GM19193 (cell line): ENCODE data around the gene EXOC6B.

Source experiments
- POLR2A ChIP-seq: IDR thresholded peaks from 4 replicates; pipeline ENCODE4 v1.6.1; 2011; ENCODE audit not compliant: insufficient read depth, insufficient read length; ENCODE audit errors: extremely low read depth

The EXOC6B gene

DNA sequence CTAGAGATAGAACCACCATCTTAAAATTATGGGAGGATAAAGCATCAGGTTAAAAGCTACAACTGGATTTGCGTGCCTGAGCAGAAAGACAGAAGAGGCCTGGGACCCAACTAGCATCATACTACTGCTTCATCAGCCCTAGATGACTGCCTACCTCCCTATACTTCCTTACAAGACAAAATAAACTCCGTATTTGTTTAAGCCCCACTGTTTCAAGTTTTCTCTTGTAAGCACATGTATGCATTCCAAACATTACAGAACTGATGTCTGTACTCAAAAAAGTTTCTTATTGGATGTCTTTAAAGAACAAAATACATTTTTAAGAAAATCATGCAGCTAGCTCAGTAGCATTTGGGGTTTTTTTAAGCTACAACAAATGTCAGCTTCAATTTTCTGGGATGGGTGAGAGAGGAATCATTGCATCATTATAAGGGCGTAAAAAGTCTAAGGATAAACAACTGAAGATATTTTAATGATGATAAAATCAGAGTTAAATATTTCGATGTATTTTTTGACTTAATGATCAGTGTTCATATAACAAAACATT, 213.1 kb downstream of the EXOC6B start:
- no peak for TF ChIP-seq POLR2A

DNA sequence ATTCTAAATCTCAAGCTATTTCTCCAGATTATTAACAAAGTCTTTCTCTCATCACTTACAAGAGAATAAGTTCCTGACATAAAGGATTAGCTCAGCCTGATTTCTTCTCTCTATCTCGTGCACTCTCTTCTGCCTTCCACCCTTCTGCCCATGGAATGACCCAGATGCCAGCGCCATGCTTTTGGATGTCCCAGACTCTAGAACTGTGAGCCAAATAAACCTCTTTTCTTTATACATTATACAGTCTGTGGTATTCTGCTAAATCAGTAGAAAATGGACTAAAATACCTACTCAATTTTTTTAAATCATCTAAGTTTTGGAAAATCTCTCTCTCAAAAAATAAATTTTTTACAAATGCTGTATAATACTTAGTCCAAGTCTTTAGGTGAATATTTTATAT, 218.6 kb downstream of the EXOC6B start:
- TF ChIP-seq POLR2A: no peak

DNA sequence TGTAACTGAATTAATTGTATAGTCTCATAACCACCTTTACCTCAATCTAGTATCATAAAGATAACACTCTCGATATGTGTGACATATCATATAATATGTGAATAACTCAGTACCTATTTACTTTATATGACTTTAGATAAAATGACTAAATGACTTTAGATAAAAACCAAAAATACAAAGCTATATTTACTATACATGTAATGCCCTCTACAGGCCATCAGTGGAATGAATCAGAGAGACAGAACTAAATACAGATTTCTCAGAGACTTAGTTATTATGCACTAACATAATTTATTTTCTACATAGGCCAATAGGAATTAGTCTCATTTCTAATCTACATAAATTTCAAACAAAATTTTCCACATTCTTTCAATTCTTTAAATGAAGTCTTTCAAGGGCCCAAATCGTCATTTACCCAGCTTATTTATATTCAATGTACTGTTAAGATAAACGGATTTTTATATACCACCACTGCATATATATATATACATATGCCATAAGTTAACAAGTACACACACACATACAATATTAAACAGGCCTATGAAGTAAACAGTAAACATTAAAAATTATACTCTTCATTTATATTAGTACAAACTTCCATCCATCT, 219.9 kb downstream of the EXOC6B start:
- TF ChIP-seq POLR2A: no peak

DNA sequence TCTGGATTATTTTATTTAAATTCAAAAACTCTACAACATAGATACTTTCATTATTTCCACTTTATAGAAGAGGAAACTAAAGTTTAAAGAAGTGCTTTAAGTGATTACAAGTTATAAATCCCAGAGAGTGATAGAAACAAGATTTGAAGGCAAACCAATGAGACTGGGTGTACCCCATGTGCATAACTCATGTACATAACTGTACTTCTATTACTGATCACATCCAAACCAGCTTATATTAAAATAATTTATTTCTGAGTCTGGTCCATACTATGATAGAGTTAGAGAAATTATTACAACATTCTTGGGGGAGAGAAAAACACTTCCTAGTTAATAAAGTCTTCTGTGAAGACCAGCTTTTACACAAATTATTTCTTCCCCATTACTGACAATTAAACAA, 221.4 kb downstream of the EXOC6B start:
- no peak for TF ChIP-seq POLR2A

DNA sequence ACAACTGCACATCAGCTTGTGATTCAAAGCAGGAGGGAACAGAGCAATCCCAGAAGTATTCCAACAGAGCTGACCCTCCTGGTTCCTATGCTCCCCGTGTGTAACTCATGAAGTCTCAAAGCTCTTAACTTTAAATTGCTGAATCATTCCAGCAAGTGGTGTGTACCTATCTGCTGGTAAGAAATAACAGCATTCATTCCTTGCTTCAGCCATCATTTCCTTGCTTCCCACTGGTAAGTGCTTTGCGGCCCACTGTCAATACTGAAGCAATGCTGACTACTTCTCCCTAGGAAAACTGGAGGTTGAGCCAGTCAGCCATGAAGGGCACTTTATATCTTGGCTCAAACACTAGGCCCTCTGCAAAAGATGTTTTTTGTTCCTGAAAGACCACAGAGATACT, 222.4 kb downstream of the EXOC6B start:
- TF ChIP-seq POLR2A: no peak

DNA sequence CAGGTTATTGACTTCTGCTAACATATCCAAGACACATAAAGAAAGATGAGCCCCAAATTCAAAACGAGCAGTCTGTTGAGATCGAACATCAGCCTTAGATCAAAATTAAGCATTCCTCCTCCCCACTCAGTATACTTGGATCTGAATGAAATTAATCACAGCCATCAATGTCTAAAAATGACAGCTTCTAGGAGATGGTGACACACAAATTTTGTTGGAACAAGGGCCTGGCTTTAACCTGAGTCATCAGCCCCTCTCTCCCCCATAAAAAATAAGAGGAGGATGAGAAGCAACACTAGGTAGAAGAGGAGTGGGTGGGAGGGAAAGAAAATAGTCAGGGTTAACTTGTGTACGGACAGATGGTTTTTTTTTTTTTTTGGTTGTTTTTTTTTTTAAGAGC, 223.1 kb downstream of the EXOC6B start:
- TF ChIP-seq POLR2A: no peak

DNA sequence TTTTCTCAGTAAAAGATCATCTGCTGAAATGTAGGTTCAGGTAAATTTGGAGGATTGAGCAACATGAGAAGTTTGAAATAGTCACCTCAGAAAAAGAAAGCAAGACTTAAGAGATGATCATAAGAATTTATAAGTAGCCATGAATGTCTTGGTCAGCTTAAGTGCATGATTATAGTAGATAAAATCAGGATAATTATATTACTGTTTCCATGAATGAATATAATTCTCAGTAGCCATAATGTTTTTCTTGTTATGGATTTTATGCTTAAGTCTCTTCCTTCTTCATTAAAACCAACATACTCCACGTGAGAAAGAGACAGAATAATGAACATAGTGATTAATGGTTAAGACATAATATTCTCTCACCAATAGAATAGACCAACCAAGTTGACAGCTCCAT, 223.7 kb downstream of the EXOC6B start:
- TF ChIP-seq POLR2A: no peak

DNA sequence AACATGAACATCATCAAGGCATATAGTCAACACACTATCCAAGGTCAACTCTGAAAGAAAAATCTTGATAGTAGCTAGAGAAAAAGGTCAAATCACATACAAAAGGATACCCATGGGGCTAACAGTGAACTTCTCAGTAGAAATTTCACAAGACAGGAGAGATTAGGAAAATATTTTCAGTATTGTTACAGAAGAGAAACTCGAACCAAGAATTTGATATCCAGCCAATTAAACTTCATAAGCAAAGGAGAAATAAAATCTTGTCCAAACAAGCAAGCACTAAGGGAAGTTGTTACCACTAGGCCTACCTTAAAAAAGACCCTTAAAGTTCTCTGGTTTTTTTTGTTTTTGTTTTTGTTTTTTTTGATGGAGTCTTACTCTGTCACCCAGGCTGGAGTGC, 242.5 kb downstream of the EXOC6B start:
- TF ChIP-seq POLR2A: no peak

DNA sequence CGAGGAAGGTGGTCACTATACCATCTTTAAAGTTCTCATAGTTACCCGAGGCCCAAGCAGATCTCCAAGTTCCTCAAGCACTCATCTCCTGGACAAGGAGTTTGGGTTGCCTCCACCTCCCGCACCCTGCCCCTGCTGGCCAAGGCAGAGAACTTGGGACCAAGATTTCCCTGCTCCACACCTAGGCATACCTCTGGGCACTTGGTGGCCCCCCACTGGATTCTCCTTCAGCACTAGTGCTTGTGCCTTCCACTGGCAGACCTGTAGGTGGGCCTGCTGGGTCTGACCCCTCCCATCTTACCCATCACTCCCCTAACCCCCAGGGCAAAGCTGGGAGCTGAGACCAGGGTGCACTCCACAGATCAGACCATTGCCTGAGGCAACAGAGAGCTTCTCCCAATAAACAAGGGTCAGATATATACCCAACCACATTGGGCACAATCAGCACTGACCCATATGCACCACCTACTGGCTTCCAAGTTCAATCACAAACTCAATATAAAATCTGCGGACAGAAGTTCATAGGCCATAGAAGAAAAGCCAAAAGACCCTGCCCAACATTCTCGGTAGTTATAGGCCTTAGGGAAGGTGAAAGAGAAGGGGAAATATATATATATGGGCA, 244.2 kb downstream of the EXOC6B start:
- TF ChIP-seq POLR2A: no peak

DNA sequence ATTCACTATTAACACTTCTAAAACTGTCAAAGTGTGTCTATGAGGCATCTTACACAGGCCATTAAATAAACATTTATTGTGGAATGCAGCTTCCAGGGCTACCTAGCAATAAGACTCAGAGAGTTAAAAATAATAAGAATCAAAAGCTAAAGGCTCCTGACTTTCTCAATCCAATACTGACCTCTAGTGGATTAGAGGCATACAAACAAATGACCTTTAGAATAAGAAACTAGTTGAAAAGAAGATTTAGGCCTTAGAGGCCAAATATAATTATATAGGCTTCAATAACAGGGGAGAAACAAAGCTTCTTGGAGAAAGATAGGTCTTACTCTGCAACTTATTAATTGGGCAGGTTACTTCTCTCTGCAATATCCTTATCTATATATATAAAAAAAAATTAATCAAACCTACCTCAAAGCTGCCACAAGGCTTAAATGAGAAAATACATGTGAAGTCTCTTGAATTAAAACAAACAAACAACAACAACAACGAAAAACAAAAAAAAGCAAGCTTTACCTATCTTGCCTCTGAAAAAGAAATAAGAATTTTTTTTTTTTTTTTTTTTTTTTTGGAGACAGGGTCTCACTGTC, 246.1 kb downstream of the EXOC6B start:
- no peak for TF ChIP-seq POLR2A

DNA sequence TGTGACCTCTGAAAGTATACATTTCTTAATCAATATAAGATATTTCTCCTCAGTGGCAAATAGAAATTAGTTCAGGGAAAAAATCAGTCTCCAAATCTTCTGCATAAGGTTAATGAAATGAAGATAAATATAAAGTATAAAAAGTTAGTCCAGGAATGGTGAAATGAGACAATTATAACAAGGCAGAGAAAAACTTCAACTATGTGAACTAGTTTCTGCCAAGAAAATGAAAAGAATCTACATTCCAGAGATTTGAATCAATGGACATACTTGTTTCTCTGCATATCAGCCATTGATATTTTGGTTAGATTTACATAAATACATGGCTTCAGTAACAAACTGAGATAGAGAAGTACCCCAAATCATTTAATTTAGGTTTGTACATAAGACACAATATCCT, 249.0 kb downstream of the EXOC6B start:
- TF ChIP-seq POLR2A: no peak

DNA sequence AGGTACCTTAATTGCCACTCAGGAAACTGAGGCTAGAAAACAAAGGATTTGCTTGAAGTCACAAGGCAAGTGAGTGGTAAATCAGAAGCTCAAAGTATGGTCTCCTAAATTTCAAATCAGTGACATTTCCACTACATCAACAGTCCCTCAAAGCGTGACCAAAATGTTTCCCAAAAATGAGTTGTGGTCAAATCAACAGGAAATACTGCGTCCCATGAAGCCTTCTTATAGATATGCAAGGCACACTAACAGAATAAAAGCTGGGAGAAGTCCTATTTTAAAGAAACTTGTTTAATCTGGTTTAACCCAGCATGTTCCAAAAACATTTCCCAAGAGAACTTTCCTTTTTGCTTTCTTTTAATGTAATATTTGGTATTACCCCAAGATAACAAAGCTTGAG, 249.4 kb downstream of the EXOC6B start:
- no peak for TF ChIP-seq POLR2A

DNA sequence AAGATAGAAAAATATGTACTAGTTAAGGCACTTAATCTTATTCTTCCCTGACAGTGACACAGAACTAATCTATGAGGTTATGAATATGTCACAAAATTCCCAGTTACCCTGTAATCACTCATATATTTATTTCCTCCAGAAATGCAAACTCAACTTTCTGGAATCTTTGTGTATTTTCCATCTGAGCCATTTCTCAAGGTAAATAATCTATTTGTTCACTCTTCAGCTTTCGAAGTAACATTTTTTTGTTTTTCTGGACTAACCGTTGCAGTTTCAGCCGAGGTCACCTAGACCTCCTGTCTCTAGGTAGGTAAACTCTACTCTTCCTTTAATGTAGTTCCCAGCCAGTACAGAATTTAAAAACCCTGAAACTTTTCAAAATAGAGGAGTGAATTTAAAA, 250.9 kb downstream of the EXOC6B start:
- TF ChIP-seq POLR2A: no peak

DNA sequence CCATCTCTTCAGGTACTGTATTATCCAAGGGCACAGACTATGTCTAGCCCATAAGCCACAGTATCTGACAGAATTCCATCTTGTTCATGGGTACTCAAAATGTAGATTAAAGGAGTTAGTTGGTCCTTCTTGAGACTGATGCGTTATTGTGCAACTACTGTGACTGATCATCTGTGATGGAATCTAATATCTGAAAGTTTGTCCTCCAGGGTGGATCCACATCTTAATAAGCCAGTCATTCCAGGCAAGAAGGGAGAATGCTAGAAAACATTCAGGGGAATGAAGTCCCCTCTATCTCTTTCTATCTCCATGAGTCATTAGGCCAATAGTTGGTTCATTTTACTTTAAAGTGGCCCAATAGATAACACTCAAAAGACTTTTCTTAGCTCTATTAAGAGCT, 252.6 kb downstream of the EXOC6B start:
- TF ChIP-seq POLR2A: no peak

DNA sequence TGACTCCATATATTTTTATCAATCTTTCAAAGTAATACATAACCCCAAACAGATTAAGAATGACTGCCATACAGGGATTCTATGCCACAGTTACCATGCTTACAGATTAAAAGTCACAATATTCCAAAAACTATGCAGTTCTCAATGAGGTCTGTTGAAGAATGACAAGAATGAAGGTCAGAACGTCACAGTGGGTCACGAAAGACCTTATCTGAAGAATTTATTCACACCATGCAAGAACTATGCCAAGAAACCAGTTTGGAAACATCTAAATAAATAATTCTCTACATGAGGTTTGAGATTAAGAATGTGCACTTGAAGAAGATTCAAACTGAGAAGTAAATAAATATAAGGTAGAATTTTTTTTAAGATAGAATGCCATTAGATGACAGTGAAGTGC, 253.3 kb downstream of the EXOC6B start:
- no peak for TF ChIP-seq POLR2A

DNA sequence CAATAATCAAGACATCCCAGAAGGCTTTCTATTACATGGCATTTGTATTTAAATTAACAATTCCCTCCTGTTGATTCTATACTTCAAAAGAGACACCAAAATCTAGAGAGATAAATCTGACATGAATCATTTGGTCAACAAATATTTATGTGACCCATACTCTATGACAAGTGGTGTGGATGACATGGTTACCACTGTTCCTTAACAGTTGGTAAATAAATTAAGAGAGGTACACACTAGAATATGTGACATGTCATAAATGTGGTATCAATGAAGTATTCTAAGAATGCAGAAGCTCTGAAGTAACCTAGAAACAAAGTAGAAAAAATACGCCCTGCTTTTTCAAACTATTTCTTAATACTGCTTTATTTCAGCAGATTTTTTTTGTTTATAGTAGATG, 255.4 kb downstream of the EXOC6B start:
- no peak for TF ChIP-seq POLR2A

DNA sequence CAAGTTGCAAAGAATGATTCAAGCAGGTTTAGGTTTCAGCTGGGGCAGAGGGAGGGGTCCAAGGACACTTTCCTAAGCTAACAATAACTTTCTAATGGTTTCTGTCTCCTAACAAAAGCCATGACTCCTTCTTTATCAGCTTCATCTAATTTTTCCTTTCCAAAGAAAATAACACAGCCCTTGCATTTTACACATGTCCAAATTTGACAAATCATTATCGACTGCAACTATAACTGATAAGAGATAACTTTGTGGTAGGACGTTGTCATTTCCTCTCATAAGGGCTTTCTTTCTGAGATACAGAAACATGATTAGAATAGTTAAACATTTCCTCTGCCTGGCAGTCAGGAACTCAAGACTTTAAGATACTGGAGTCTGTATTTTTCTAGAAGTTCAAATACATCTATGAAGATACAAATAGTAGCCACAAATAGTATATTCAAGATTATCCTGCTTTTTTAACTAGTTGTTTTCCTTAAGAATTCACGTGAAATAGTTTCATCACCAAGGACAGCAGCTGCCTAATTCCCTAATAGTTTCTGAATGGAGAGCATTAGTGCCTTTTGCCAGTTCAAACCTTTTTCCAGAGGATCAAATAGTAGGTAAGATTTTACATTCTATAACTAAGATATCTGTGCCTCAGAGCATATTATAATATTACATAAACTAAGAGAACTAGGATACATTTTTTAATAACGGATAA, 263.2 kb downstream of the EXOC6B start:
- no peak for TF ChIP-seq POLR2A
